NCI-H1436 treated with DMSO at 0.1 percent for 48 hours (cell line): ENCODE data around the gene SLC24A3.

Experiments used
- DNase-seq: peaks from one replicate; lab custom pipeline; 2025; lab: John Stamatoyannopoulos, UW

SLC24A3 gene

DNA sequence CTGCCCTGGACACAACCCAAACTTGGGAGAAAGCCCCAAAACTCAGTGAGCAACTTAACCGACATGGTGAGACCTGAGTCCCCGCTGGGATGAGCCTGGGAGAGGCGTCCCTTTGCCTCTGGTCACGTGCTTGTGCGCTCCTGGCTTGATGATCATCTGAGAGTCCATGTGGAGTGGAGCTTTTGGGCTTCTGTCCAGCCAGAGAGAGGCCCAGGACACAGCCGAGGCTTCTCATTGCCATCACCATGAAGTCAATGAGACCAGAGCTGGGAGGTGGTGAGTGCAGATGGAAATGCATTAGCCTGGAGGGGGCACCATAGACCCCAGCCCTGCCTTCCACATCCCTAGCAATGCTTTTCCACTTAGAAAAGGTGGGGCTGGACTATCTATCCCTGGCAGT, 250.0 kb downstream of the SLC24A3 start:
- no peak for DNase-seq

DNA sequence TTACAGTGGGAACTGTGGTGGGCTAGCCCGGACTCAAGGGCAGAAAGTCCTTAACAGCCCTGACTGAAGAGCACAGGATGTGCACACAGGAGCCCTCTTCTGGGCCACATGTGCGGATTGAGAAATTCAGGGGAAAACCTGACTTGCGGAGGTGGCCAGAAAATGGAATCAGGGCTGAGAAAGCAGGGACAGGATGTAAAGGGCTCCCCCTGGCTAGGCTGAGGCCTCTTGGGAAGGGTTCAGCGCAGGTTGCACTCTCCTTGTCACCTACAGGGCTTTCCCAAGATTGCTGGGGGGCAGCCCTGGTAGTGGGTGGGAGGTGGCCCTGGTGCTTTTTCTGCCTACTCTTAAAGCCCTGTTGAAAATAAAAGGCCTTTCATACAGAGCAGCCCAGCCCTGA, 251.2 kb downstream of the SLC24A3 start:
- DNase-seq = no peak

DNA sequence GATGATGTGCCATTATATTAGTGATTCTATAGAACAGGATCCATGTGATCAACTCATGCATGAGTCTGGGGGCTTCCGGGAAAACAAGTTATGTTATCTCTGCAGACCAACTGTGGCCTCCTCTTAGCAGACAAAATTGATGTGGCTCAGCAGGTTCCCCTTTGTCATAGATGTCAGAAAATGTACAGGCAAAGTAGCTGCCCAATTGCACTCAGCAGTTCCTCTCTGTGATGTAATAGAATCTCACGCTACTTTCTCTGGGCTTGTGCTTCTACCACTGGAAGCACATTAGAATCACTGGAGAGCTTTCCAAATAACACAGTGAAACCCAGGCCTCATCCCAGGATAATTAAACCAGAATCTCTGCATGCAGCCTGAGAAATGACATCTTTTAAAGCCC, 253.1 kb downstream of the SLC24A3 start:
- DNase-seq = no peak

DNA sequence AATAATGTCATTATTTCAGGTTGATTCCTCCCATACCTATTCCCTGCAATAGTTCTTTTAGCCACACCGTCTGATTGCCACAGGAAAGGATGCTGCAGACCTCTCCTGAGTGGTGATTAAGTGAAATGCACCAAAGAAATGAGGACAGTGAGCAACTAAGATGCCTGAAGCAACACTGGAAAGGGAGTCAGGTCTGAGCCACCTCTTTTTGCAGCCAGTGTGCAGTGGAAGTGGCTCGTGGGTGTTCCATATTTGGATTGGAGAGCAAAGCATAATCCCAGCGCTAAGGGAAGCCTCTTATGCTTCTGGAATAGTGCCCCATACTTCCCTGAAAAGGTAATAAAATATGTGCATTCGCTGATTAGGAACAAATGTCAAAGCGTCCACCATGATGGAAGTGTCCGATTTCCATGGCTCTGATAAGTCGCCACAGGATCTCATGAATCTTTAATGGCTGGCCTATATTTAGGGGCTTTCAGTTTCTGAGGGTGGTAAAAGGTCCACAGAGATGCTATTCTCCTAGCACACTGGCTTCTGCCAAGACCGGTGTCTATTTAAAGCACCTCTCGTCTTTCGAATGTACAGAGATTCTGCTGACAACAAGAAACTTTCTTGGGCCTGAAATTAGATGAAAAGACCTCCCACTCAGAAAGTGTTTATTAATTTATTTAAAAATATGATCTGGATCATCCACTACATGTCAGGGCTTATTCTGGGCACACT, 253.9 kb downstream of the SLC24A3 start:
- DNase-seq = no peak

DNA sequence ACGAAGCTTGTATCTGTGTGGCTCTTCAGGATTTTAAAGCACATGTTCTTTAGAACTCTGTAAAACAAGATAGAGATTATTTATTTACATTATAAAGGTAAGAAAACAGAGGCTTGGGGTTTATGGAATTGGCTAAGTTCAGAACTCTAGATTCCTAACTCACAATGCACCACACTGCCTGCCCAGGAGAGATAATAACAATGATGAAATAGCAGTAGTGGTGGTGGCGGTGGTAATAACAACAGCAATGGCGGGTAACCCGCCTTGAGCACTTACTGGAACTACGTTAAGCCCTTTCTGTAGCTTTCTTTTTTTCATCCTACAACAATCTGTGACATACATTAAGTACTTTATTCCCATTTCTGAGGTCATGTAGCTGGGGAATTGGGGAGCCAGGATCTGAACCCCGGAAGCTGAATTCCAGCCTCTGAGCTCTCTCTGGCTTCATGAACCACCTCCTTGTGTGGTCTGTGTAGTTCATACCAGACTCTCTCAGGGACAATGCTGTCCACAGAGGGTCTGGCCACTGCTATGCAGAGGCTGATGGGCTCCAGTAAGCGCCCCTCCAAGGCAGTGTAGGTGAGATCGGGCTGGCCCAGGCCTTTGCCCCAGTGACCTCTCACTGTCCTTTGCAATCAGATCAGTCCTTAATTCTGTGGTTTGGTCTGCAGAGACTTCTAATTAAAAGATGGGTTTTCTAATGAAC, 260.9 kb downstream of the SLC24A3 start:
- DNase-seq = no peak

DNA sequence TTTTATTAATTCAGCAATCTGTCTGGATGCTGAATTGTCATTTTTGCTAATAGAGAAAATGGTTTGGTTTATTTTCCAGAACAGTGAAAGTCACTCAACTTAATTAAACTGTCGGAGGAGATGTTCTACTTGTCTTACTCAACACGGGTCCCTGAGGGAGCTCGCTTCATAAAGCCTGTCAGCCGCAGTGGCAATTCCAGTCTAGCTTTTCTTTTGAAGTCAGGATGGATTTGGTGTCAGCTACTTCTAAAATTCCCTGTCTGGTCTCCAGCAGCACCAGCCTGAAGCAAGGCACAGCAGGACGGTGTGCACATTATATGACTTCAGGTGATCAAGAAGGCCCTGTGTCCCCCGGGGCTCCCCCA, 261.5 kb downstream of the SLC24A3 start:
- no peak for DNase-seq

DNA sequence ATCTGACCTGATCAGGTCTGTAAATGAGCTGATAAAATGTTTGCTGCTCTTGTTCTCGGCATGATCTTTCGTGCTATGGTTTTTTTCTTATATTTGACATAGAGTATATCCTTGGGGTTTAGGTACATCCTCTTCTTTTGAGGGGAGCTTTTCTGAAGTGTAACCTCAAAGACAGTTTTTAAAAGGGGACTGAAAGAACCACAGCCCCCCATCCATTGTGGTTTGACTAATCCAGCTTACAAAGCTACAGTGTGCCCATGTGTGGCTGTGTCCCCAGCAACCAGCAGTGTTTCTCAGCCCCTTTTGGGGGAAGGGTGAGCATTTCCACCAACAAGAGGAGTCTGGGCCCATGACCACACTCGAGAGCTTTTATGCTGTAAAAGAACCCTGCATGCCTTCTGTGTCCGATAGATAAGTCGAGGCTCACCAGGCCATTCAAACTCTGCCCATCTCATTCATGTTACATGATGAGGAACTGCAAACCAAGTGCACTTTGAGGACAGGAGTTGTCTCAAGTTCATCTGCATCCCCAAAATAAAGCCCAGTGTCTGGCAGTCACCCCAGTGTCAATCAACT, 266.0 kb downstream of the SLC24A3 start:
- DNase-seq = no peak

DNA sequence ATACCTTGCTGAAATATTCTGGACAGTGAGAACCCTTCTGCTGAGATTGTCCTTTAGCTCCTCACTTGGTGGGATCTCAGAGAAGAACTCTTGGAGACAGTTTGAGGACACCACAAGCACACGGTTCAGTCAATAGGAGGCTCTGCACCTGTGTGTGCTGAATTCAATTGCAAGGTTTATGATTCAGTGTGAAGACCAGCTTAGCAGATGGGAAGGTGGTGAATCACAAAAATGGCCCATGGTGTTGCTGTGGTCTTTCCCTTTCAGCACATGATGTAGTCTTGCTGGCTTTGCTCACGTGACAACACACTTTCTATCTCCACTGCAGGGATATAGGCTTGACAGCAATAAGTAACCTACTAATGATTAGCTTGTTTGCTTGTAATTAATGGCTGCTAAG, 270.3 kb downstream of the SLC24A3 start:
- no peak for DNase-seq

DNA sequence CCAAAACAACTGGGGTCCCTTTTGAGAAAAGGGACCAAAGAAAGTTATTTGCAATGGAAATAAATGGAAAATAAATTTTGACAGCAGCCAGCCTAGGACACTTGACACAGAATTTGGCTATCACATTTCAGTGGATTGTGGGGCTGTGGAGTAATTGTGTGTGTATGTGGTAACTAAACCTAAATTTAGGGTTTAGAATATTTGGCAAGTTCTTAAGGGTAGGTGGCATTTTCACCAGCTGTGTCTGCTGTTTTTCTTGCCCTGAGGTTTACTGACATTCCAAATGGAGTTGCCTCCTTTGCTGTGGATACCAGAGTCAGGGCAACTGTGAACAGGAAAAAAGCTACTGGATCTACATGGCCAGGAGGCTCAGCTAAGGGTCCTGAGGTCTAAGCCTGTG, 270.9 kb downstream of the SLC24A3 start:
- DNase-seq = no peak

DNA sequence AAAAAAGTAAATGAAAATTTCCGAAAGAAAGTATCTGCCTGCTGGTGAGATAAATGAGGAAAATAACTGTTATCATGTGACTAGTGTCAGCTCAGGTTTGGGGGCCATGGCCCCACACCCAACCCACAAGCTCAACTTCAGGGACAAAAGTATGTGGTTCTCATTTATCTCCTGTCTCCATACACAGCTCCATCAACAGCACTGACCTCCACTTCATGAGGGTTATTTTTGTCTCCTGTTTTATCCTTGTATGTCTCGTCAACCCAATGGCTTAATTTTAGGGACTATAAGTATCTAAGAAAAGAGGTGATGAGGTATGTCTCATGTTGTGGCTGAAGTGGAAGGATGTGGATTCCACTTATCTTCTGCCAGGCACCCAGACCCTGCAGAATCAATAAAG, 274.0 kb downstream of the SLC24A3 start:
- DNase-seq = no peak

DNA sequence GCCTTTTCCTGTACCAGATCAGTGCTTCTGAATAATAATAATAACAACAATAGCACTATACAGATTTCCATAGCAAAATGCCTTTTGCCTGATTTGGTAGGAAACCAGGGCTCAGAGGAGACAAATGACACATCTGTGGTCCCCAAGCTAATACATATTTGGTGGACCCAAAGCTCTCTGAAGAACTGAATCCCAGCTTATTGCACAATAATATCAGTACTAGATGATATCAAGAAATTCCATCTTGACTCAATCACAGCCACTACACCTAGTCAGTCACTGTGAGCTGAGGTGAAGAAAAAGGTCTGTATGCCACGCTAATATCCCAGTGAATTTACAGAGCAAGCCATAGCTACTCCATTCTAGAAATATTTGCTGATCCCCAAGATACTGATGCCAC, 275.0 kb downstream of the SLC24A3 start:
- no peak for DNase-seq

DNA sequence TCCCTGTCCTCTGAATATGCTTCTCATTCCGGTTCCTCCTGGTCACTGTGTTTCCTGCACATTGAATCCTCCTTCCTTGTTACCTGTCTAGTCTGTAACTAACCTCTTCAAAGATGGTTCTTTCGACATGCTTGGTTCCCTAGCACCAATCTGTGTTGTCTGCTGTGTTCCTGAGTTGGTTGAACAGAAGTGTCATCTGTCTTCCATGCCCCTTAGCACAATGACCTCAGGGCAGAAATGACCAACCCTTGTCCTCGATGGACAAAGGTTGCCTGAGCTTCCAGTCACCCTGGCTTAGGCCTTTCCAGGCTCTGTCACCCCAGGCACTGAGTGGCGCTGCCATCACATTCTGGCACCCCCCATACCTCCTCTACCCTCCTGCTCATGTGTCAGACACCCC, 278.8 kb downstream of the SLC24A3 start:
- no peak for DNase-seq

DNA sequence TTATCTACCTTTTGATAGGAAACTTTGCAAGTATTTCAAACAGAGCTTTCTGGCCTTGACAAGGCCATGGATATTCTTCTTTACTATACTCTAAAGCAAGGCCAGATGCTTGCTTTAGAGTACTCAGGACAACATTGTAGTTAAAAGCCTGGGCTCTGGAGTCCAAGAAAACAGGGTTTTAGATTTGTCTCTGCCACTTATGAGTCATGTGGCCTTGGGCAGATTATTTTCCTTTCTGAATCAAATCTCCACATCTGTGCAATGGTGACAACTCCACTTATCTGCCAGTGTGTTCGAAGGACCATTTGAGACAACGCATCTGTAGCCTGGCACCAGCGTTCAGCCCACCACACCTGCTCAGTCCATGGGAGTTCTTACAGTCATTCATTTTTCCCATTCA, 279.7 kb downstream of the SLC24A3 start:
- no peak for DNase-seq

DNA sequence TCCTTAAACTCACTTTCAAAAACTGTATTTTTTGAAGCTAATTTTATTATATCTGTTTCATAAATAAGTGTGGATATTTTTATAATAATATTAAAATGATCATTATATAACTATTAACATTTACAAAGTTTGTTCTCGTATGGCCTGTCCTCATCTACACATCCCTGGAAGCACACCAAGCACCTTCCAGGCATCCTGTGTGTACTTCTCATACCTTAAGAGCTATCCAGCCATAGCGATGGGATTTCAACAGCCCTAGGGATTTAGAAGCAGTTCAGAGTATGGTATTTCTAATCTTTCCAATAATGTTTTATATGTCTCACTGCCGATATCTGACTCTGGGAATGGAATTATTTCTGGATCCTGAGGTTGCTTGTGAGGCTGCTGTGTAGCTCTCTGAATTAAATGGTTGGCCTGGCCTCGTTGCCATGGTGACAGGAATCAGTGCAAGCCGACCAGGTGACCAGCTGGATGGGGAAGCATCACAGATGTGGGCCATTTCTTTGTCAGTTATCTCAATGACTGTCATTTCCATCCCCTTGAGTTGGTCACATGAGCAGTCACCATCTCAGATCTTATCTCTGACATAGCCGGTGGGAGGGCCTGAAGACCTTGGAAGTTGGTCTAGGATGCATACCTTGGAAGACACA, 280.4 kb downstream of the SLC24A3 start:
- DNase-seq = no peak

DNA sequence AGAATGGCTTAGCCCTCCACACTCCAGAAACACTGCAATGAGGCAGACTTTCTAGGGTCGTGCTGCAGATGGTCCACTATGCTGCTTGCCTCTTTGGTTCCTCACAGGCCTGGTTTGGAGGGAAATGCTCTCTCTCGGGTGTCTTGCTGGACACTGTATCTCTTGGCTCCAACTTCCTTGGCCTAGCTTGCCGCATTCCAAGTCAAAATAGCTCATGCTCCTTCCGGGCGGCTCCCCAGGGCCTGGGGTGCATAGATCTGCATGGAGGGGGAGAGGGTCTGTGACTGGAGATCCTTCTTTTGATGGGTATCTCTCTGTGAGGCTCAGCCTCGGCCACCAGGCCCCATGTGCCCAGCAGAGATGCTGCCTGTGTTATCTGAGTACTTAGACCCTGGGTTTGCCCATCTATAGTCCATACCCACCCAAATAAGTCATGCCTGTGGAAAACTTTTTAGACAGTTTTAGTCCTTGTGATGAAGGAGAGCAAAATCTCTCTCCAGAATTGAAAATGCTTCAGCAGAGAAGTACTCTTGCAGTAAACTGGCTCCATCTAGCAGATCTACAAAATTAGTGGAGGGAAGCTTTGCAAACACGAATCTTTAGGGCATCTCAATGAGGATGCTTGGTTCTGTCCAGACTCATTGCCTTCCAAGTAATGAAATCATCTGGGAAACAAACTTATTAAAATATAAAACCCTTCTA, 281.5 kb downstream of the SLC24A3 start:
- no peak for DNase-seq

DNA sequence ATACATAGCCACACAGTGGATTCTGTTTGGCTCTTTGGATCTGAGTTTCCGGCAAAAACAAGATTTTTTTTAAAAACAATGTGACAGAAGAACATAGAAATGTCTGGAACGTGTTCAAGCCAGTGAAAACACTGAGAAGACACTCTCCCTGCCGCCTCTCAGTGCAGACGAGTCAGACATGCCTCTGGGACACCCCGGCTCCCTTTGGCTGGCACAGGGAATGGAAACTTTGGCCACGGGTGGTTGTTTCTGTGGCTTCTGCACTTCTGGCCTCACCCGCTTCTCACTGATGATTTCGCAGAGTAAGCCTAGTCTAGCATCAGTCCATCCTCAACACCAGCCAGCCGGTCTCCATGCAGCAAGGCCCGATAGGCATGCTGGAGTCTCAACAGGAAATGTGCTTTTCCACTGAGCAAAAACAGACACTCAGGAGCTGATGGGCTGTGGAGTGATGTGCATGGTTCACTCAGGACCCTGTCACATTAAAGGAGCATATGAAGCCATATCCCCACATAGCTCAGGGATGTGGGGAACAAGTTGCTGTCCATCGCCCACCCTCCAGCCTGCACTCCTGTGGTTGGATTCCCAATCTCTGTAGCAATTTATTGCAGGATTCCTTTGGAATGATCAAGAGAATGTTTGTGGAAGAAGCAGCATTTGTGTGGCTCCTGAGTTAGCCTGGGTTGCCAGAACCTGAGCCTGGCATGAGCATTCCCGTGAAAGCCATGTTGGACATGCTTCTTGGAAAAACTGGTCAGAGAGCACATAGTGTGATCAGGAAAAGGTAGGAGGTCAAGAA, 283.7 kb downstream of the SLC24A3 start:
- DNase-seq = no peak

DNA sequence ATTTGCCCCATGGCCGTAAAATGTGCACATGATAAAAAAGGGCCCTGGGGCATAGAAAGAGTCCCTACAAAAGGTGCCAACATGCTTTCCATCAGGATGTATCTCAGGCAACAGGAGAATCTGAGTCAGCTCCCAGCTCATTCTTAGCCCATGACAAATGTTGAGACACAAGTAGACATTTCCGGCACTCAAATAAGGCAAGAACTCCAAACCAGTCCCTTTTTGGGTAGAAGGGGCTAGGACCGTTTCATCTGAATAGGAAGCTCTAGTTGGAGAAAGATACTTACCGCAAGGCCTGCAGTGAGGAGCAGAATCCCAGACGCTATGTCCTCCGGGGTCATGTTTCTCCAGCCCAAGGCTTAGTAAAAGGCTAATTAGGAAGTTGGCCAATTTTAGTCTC, 284.6 kb downstream of the SLC24A3 start:
- DNase-seq = no peak

DNA sequence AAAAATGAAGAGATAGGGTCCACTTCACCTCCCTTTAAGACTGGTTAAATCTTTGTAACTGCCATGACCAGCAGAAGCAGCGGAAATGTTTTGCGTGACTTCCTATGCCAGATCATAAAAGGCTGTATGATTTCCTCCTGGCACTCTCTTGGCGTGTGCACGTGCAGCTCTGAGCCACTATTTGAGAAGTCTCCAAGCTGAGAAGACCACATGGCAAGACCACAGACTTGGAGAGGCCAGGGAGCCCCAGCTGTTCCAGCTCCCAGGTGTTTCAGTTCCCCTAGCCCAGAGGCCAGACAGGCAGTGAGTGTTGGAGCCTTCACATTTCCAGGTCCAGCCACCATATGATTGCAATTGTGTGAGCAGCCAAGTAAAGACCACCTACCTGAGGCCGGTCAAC, 286.3 kb downstream of the SLC24A3 start:
- no peak for DNase-seq

DNA sequence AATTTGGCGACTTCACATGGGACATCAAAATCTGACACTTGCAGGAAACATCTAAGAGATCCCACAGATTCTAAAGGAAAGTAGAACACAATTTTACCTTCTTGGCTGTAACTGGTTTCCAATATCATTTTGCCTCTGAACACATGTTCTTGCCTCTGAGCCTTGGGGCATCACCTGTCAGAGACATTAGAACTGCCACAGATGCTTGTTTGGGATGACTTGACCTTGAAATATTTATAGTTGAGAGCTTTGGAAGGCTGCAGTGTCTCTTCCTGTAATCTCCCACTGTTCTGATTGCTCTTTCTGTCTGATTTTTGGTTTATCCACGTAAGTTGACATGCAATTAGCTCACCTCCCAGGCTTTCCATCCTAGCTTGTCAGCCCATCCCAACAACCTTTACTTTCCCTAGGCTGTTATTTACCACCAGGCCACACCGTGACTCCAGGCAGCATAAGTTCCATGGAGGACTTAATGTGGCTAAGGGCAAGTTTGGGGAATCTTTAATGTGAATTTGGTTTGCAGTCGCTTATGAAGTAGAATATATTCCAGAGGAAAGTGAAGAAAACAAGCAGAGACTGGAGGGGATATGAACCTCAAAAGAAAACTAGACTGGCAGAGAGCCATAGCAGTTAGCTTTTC, 289.2 kb downstream of the SLC24A3 start:
- no peak for DNase-seq

DNA sequence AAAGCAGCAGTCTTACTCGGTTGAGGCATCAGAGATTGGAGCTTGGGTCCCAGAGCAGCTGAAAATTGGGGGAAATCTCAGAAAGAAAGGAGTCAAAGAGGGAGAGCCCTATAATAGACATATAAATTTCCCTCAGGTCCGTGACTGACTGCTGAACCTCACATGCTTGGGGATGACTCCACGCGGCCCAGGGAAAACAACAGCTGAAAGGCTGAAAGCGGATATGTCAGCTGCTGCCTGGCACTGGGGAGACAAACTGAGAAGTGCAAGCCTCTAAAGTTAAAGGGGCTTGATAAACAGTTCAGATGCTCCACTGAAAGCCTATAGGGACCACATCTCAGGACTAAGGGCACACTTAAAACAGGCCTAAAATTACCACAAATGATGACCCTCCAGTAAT, 289.7 kb downstream of the SLC24A3 start:
- DNase-seq = no peak

DNA sequence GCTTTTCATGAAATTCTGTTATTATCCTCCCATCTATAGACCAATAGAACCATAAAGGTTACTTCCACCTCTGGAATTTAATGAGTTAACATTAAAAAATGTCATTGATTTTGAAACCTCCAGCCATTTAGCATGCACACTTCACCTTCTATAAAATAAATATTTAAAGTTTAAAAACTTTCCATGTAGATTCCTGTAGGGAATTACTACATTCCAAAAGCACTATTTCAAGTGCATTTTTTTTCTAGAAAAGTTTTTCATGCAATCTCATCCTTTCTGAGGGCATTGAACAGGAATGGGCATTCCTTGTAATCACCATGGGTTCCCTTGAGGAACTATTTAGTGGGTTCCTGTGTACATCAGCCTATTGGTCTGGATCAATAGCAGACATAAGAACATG, 291.8 kb downstream of the SLC24A3 start:
- no peak for DNase-seq
